ENCODE measurements around the gene YDJC.
"Not testable (repeated sequence)": the region's sequence is repeated elsewhere in the genome, so short reads cannot be mapped to it uniquely, and the experiment has no call there.

The YDJC gene, protein sequence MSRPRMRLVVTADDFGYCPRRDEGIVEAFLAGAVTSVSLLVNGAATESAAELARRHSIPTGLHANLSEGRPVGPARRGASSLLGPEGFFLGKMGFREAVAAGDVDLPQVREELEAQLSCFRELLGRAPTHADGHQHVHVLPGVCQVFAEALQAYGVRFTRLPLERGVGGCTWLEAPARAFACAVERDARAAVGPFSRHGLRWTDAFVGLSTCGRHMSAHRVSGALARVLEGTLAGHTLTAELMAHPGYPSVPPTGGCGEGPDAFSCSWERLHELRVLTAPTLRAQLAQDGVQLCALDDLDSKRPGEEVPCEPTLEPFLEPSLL

GRCh38 chr22:21629255-21630149 lies at the start of gene YDJC:
Gene YDJC (minus strand): TSS chr22:21630022. CDS start chr22:21630014, 8 bp downstream.
- peak; percentile 46 for FAIRE-seq

GRCh38 chr22:21679383-21679782 lies 49.6 kb upstream of the YDJC start:
- no peak for FAIRE-seq

DNA sequence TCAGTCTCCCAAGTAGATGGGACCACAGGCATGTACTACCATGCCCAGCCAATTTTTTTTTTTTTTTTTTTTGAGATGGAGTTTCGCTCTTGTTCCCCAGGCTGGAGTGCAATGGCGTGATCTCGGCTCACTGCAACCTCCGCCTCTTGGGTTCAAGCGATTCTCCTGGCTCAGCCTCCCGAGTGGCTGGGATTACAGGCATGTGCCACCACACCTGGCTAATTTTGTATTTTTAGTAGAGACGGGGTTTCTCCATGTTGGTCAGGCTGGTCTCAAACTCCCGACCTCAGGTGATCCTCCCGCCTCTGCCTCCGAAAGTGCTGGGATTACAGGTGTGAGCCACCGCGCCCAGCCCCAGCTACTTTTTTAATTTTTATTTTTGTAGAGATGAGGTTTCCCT lies 49.0 kb upstream of the YDJC start:
- not testable (repeated sequence) for FAIRE-seq

DNA sequence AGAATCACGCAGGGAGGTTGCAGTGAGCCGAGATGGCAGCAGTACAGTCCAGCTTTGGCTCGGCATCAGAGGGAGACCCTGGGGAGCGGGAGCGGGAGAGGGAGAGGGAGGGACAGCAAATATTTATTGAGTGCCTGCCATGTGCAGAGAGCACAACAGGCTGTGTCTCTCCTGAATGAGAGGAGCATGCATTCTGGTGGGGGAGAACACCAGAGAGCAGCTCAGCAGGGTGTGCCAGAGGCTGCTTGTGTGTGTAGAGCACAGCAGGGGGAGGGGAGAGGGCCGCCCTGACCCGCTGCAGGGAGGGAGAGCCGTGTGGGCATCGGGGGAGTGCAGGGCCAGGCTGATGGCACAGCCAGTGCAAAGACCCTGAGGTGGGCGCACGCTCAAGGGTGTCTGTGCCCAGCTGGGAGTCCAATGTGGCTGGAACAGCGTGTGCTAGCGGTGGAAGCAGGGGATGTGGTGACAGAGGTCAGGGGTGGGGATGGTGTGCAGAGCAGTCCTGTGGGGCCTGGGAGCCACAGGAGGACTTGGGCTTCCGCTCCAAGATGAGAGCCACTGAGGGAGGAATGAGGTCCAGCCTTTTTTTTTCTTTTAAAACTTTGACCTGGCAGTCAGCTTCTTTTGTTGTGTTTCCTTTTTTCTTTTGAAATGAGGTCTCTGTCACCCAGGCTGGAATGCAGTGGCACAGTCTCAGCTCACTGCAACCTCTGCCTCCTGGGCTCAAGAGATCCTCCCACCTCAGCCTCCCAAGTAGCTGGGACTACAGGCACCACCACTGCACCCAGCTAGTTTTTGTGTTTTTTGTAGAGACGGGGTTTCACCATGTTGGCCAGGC lies 48.0 kb upstream of the YDJC start:
- FAIRE-seq, result no peak

GRCh38 chr22:21674638-21675245 lies 44.9 kb upstream of the YDJC start:
- FAIRE-seq, result no peak

GRCh38 chr22:21673534-21674321 lies 43.9 kb upstream of the YDJC start:
- FAIRE-seq, result no peak

GRCh38 chr22:21672107-21672629 lies 42.3 kb upstream of the YDJC start:
- FAIRE-seq, result no peak

GRCh38 chr22:21669026-21669425 lies 39.2 kb upstream of the YDJC start:
- FAIRE-seq, result no peak

DNA sequence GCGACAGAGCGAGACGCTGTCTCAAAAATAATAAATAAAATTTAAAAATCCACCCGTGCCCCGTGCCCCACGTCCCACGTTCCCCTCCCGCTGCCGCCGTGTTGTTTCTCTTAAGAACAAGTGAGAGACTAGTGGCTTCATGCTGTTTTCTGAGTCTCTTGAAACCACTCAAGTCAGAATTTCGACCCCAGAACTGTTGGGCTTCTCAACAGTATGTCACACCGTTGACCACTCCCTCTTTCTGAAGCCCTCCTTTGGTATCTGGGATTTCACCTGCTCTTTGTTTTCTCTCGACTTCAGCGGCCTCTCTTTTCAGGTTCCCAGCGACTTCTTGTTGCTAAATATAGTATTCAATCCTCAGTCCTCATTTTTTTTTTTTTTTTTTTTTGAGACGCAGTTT lies 37.0 kb upstream of the YDJC start:
- FAIRE-seq, result no peak

- no peak for FAIRE-seq
These were observed 35.4 kb upstream of the YDJC start for GRCh38 chr22:21665047-21665851.

DNA sequence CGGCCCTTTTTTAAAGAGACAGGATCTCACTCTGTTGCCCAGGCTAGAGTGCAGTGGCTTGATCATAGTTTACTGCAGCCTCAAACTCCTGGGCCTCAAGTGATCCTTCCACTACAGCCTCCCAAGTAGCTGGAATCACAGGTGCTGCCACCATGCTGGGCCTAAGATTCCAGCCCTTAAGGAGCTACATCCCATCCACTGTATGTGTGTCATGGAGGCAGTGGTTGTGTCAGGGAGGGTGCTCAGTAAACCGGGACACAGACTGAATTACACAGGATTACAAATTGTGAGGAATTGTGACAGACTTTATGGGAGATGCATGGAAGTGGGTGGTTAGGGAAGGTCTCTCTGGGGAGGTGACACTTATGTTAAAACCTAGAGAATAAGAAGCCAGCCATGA lies 33.9 kb upstream of the YDJC start:
- FAIRE-seq, result no peak

GRCh38 chr22:21661991-21662390 lies 32.2 kb upstream of the YDJC start:
- no peak for FAIRE-seq

- no peak for FAIRE-seq
These were observed 31.1 kb upstream of the YDJC start for GRCh38 chr22:21660904-21661303.

DNA sequence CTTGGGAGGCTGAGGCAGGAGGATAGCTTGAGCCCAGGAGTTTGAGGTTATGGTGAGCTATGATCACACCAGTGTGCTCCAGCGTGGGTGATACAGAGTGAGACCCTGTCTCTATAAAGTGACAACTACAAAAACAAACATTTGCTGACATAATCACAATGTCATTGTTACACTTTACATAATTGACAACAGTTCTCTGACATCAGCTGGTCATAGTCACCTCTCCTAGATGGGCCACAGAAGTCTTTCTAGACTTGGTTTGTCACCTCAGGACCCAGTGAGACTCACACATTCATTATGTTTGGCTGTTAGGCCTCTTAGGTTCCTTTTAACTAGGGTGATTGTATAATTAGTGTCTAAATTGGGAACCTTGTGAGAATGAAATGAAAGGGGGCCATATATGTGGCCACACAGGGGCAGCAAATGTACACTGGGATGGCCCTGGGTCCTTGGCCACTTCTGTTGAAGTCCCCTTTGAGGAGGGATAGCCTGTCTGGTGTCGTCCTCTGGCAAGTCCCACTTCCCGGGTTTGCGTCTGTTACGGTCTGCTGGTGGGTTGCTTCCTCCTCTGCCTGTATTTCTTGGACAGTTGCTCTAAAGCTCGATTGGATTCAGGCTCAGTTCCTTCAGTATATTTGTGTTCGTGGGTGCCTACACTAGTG lies 30.2 kb upstream of the YDJC start:
- no peak for FAIRE-seq

DNA sequence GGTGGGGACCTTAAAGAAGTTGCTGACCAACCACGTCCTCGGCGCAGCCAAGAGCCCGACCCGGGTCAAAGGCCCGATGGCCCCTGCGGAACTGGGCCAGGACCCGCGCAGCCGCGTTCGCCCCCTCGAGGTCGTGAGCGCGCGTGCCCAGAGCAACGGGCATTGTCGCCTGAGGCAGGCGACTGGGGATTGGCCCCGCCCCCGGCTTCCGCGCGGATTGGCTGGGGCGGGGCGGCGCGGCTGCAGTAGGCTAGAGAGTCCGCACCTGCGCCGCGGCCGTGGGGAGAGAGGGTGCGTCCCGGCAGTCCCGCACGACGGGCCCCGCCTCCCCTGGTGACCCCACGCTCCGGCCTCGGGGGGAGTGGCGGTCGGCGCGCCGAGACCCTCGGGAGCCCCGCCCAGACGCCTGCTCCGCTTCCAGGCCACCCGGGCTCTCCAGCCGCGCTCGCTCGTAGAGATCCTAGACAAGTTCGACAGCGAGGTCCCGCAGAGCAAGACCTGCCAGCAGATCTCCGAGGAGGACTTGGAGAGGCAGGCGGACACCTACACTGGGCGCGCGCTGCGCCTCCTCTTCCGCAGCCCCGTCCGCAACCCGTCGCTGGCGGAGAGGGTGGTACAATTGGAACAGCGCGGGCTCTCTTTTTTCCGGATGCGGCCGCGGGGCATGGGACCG lies 27.7 kb upstream of the YDJC start:
- no peak for FAIRE-seq

DNA sequence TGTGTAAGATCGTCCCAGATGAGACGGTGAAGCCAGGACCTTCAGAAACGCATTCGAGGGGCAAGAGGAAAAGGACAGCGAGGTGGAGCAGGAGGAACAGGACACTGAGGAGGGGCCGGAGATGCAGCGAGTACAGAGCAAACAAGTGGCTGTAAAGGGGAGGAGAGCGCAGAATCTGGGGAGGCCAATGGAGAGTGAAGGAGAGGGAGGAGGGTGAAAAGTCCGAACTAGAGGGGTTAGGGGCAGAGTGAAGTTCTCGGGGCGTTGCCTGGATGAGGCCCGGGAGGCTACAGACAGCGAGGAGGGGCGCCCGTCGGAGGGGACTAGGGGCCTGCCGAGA lies 27.2 kb upstream of the YDJC start:
- no peak for FAIRE-seq

GRCh38 chr22:21652547-21653545 lies 23.0 kb upstream of the YDJC start:
- no peak for FAIRE-seq

DNA sequence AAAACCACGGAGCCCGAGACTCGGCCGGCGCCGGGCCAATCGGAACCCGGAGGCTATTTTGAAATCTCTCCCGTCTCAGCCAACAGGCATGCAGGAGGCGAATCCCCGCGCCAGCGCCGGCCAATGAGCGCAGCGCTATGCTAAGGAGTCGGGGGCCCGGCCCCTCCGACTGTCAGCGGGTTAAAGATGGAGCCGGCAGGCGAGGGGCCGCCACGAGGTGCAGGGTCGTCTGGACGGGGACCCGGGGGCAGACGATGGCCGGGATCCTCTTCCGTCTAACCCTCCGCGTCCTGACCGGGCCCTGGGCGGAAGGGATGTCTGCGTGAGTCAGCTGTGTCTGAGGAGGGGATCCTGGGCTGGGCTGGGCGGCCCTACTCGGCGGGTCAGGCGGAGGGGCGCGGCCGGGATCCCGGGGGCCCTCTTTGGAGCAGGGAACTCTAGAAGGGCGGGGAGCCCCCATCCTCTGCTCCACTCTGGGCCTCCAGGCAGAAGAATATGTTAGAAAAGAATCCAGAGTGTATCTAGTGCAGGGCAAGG lies 22.3 kb upstream of the YDJC start:
- FAIRE-seq, result peak; percentile 97
